Uterus (tissue), 4 donors: Measurements from ENCODE around the gene TOMM6. TPM values are rescaled to one million over a fixed set of nuclear protein-coding genes. Genes with fewer than 3 reads are reported as not detected.

Source experiments
- DNase-seq, 2 donors: peaks; one replicate each; pipeline ENCODE4 v3.0.0-alpha.2; 2019 to 2020
- H3K27ac ChIP-seq, 2 donors: fragments of 200-600 bp; sonication (generic); 1 replicate in 1 of 2; 2 replicates in 1 of 2; pipeline ENCODE4 v1.5.1; 2016 to 2018
- H3K27me3 ChIP-seq, 2 donors: fragments of 200-600 bp; sonication (generic); one replicate each; pipeline ENCODE4 v1.5.1; 2018 to 2019; ENCODE audit warnings: control low read depth in 1 of 2
- H3K36me3 ChIP-seq, 2 donors: fragments of 200-600 bp; sonication (generic); one replicate each; pipeline ENCODE4 v1.5.1; 2019; ENCODE audit warnings: control low read depth in 1 of 2
- H3K4me1 ChIP-seq, 2 donors: fragments of 200-600 bp; sonication (generic); one replicate each; pipeline ENCODE4 v1.5.1; 2018 to 2019; ENCODE audit warnings: control low read depth in 1 of 2
- H3K4me3 ChIP-seq, 2 donors: fragments of 200-600 bp; sonication (generic); 1 replicate in 1 of 2; 2 replicates in 1 of 2; pipeline ENCODE4 v1.5.1; 2018 to 2019; ENCODE audit warnings: mild to moderate bottlenecking in 1 of 2
- H3K9me3 ChIP-seq, 2 donors: fragments of 200-600 bp; sonication (generic); one replicate each; pipeline ENCODE4 v1.5.1; 2019; ENCODE audit warnings: control low read depth in 1 of 2
- CTCF ChIP-seq, 4 experiments: fragments of 200-600 bp in 2 of 4; fragments of 450-650 bp in 2 of 4; sonication (generic) in 2 of 4; IDR thresholded peaks; one replicate each; pipeline ENCODE4 v1.5.1; 2016 to 2019; ENCODE audit warnings: antibody characterized with exemption in 4 of 4, mild to moderate bottlenecking in 2 of 4, moderate library complexity in 1 of 4
- POLR2A ChIP-seq, 2 donors: fragments of 450-650 bp; IDR thresholded peaks; one replicate each; pipeline ENCODE4 v1.6.1; 2016; ENCODE audit warnings: antibody characterized with exemption in 2 of 2, mild to moderate bottlenecking in 1 of 2, moderate library complexity in 1 of 2
- intact Hi-C: fragments of 100-400 bp; cut with DNase I; formaldehyde crosslinking; loops from one replicate; pipeline ENCODE4 v1.15.1; 2023; ENCODE audit warnings: low total_unique reads
- total RNA-seq, 4 donors: library from RNA; depleted of rRNA in 3 of 4; stranded (reverse); fragments of >200 nt in 3 of 4; gene quantifications; one replicate each; pipeline versions ENCODE4 v1.1.0 to v1.2.4, GENCODE V29; 2014 to 2023
- donor health status: DM: yes; HTN: yes; CAD: no.

Gene TOMM6
- total RNA-seq, 4 donors from 2014 or later = 53.1 to 164 (median 96.0) TPM

GRCh38 chr6:41757271-41757670 is 30.2 kb upstream of the TOMM6 start:
- H3K9me3 ChIP-seq = no peaks in the 10 kb centered on the region
- H3K27me3 ChIP-seq = no peaks in the 10 kb centered on the region
- H3K36me3 ChIP-seq = no peaks in the 10 kb centered on the region
- no peak overlapping the region for H3K4me3 ChIP-seq
- DNase-seq = no peak
- no peak overlapping the region for H3K27ac ChIP-seq
- TF ChIP-seq POLR2A (IDR thresholded peaks at IDR 0.05) (no peak), CTCF (IDR thresholded peaks at IDR 0.05) (no peak)
- no peaks in the 10 kb centered on the region for H3K4me1 ChIP-seq
- intact Hi-C loops = no loop called here

GRCh38 chr6:41757931-41758640 is 29.4 kb upstream of the TOMM6 start:
- no peak for DNase-seq
- TF ChIP-seq CTCF (IDR thresholded peaks at IDR 0.05) (no peak), POLR2A (IDR thresholded peaks at IDR 0.05) (no peak)
- H3K36me3 ChIP-seq = no peaks in the 10 kb centered on the region
- intact Hi-C loops = no loop called here
- H3K27me3 ChIP-seq = no peaks in the 10 kb centered on the region
- H3K9me3 ChIP-seq = no peaks in the 10 kb centered on the region
- H3K27ac ChIP-seq = no peak overlapping the region
- no peaks in the 10 kb centered on the region for H3K4me1 ChIP-seq
- no peak overlapping the region for H3K4me3 ChIP-seq

GRCh38 chr6:41758641-41759035 is 28.9 kb upstream of the TOMM6 start:
- Histone ChIP-seq H3K4me1 (no peaks in the 10 kb centered on the region), H3K27me3 (no peaks in the 10 kb centered on the region), H3K4me3 (no peak overlapping the region), H3K27ac (no peak overlapping the region), H3K9me3 (no peaks in the 10 kb centered on the region), H3K36me3 (no peaks in the 10 kb centered on the region)
- intact Hi-C loops = no loop called here
- no peak for DNase-seq
- TF ChIP-seq CTCF (IDR thresholded peaks at IDR 0.05) (no peak), POLR2A (IDR thresholded peaks at IDR 0.05) (no peak)

GRCh38 chr6:41759106-41759904 is 28.2 kb upstream of the TOMM6 start:
- Histone ChIP-seq H3K4me1 (no peaks in the 10 kb centered on the region), H3K36me3 (no peaks in the 10 kb centered on the region), H3K4me3 (no peak overlapping the region), H3K27ac (no peak overlapping the region), H3K27me3 (no peaks in the 10 kb centered on the region), H3K9me3 (no peaks in the 10 kb centered on the region)
- TF ChIP-seq POLR2A (IDR thresholded peaks at IDR 0.05) (no peak), CTCF (IDR thresholded peaks at IDR 0.05) (no peak)
- DNase-seq = no peak
- intact Hi-C loops = no loop called here

GRCh38 chr6:41759905-41760579 is 27.5 kb upstream of the TOMM6 start:
- no peaks in the 10 kb centered on the region for H3K4me1 ChIP-seq
- H3K27ac ChIP-seq = no peak overlapping the region
- no peak for DNase-seq
- H3K36me3 ChIP-seq = no peaks in the 10 kb centered on the region
- intact Hi-C loops = no loop called here
- TF ChIP-seq CTCF (IDR thresholded peaks at IDR 0.05) = no peak
- TF ChIP-seq POLR2A (IDR thresholded peaks at IDR 0.05) = no peak
- no peaks in the 10 kb centered on the region for H3K9me3 ChIP-seq
- no peaks in the 10 kb centered on the region for H3K27me3 ChIP-seq
- H3K4me3 ChIP-seq = no peak overlapping the region
